Measurements from ENCODE around the gene PLXNC1. TPM values are rescaled to one million over a fixed set of nuclear protein-coding genes. Genes with fewer than 3 reads are reported as not detected.

Gene PLXNC1
- total and polyA plus RNA-seq, 9 of the 15 experiments (the other 6 are each of a cell fraction or from before 2014, with no cell fraction given): 0.08 to 0.87 (median 0.28) TPM

DNA sequence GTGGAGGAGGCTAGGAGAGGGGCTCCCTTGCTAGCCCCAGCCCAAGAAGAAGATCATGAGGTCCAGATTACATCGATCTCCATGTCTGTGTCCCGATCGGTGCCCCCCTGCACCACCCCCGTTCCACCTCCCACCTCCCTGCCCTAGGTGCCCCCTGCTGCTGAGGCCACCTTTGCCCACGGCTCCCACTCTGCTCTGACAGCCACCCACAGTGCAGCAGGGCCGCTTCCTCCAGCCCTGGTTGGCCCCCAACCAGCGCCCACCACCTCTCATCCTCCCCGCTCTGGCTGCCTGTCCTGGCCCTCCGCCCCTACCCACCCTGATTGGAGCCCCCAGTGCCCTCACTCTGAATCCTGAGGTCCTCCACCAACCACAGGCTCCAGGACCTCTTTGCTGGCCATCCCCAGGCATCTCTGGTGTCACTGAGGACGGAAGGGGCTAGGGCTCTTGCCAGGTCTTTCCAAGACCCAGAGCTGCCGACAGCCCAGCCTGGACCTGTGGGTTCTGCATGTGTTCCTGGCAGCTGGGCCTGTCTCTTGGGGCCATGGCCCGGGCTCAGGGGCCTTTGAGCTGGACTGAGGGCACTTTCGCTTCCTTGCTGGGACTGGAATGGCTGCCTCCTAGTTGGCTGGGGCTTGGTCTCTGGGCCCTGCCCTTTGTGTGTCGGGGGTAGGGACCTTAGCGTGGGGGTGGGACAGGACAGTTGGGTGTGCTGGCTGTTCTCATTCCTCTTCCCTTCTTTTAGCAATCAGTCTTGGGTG lies 7.2 kb upstream of the PLXNC1 start:
- Histone ChIP-seq H3K9me3 (replicated peaks; ENCODE audit: control insufficient read depth, insufficient read depth, low read depth, low read length) (no peaks in the 10 kb centered on the region), H3K4me3 (no peak overlapping the region), H3K27ac (ENCODE audit: extremely low read depth, low read depth, low read length) (no peak overlapping the region), H3K27me3 (ENCODE audit: control insufficient read depth in 2 of 2, insufficient read depth in 2 of 2, low read length in 2 of 2) (peaks cover 16 to 51% of the 10 kb centered on the region in 2 experiments; a peak in 4 of 5 replicates), H3K36me3 (ENCODE audit: control insufficient read depth, insufficient read depth, low read length) (no peaks in the 10 kb centered on the region), H3K9me1 (ENCODE audit: control insufficient read depth, insufficient read depth, low read length) (no peaks in the 10 kb centered on the region), H3K9ac (ENCODE audit: insufficient read depth in 1 of 2, low read depth in 2 of 2, low read length in 2 of 2) (no peak overlapping the region), H3K4me1 (replicated peaks in 1 of 2; ENCODE audit: control insufficient read depth in 2 of 2, insufficient read depth in 2 of 2, low read length in 2 of 2) (peaks cover 9 to 10% of the 10 kb centered on the region in 2 experiments; a peak in 3 of 5 replicates), H3K79me2 (ENCODE audit: control insufficient read depth, insufficient read depth, low read length) (no peaks in the 10 kb centered on the region), H3K4me2 (ENCODE audit: insufficient read depth, low read length) (no peak overlapping the region), H2AFZ (ENCODE audit: low read depth, low read length) (no peak overlapping the region), H4K20me1 (replicated peaks; ENCODE audit: control insufficient read depth, insufficient read depth, low read length) (no peaks in the 10 kb centered on the region)
- FAIRE-seq (no peak), DNase-seq (ENCODE audit: extremely low read depth in 1 of 4, low spot score in 3 of 4) (no peak), ATAC-seq (no peak)
- TF ChIP-seq U2AF1 (optimal IDR thresholded peaks at IDR 0.05; ENCODE audit: low read depth, low read length) (no peak), ESRRB (CRISPR knock-in tag; IDR thresholded peaks at IDR 0.05; ENCODE audit: borderline replicate concordance) (no peak), ZNF384 (IDR thresholded peaks at IDR 0.05; ENCODE audit: low read depth, low read length) (no peak), ZC3H4 (CRISPR knock-in tag; IDR thresholded peaks at IDR 0.05; ENCODE audit: borderline replicate concordance) (no peak), NR1H2 (CRISPR knock-in tag; IDR thresholded peaks at IDR 0.05) (no peak), CXXC5 (CRISPR knock-in tag; IDR thresholded peaks at IDR 0.05) (no peak), MECOM (CRISPR knock-in tag; IDR thresholded peaks at IDR 0.05) (no peak), SMARCE1 (IDR thresholded peaks at IDR 0.05) (no peak), CBX5 (IDR thresholded peaks at IDR 0.05; ENCODE audit: borderline replicate concordance, low read depth) (no peak), MAFG (tag; conservative IDR thresholded peaks at IDR 0.05) (no peak), WHSC1 (IDR thresholded peaks at IDR 0.05; ENCODE audit: low read length) (no peak), PRPF4 (IDR thresholded peaks at IDR 0.05; ENCODE audit: insufficient read depth, low read depth, low read length, poor library complexity, severe bottlenecking) (no peak), ELF2 (CRISPR knock-in tag; IDR thresholded peaks at IDR 0.05) (no peak)
- TF ChIP-seq, protein P1, sequence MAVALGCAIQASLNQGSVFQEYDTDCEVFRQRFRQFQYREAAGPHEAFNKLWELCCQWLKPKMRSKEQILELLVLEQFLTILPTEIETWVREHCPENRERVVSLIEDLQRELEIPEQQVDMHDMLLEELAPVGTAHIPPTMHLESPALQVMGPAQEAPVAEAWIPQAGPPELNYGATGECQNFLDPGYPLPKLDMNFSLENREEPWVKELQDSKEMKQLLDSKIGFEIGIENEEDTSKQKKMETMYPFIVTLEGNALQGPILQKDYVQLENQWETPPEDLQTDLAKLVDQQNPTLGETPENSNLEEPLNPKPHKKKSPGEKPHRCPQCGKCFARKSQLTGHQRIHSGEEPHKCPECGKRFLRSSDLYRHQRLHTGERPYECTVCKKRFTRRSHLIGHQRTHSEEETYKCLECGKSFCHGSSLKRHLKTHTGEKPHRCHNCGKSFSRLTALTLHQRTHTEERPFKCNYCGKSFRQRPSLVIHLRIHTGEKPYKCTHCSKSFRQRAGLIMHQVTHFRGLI (CRISPR knock-in tag; IDR thresholded peaks at IDR 0.05): no peak
- TF ChIP-seq, protein P2, sequence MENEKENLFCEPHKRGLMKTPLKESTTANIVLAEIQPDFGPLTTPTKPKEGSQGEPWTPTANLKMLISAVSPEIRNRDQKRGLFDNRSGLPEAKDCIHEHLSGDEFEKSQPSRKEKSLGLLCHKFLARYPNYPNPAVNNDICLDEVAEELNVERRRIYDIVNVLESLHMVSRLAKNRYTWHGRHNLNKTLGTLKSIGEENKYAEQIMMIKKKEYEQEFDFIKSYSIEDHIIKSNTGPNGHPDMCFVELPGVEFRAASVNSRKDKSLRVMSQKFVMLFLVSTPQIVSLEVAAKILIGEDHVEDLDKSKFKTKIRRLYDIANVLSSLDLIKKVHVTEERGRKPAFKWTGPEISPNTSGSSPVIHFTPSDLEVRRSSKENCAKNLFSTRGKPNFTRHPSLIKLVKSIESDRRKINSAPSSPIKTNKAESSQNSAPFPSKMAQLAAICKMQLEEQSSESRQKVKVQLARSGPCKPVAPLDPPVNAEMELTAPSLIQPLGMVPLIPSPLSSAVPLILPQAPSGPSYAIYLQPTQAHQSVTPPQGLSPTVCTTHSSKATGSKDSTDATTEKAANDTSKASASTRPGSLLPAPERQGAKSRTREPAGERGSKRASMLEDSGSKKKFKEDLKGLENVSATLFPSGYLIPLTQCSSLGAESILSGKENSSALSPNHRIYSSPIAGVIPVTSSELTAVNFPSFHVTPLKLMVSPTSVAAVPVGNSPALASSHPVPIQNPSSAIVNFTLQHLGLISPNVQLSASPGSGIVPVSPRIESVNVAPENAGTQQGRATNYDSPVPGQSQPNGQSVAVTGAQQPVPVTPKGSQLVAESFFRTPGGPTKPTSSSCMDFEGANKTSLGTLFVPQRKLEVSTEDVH (IDR thresholded peaks at IDR 0.05; ENCODE audit: low read depth, partially characterized antibody): no peak
- POLR2A ChIA-PET: interaction anchor here (0.7 kb wide), 1 partner anchor 33 kb away, joined by 4 read pairs; no protein-coding TSS in a partner anchor
- intact Hi-C loops (cut with micrococcal nuclease): loop anchor here (5.0 kb wide), 1 partner anchor 56 kb away; no protein-coding TSS in a partner anchor
- WGBS (ENCODE audit: insufficient coverage, low coverage, missing lambda C conversion rate): 14% methylated on average over 15 of the region's 15 CpGs
- no TSS peak for BruUV-seq (replicated peaks)
- CTCF ChIA-PET (ENCODE audit: low intra/inter-chr PET ratio): interaction anchor here (0.9 to 1.5 kb wide), 2 partner anchors 391 to 393 kb away, joined by 3 to 8 read pairs; no protein-coding TSS in a partner anchor
- in situ Hi-C loops (cut with MboI): no loop called here

All from K562 (cell line).